Subcutaneous abdominal adipose tissue (tissue), 5 donors: ENCODE results near the gene FBXL19.
A peak's percentile ranks its signal among the peaks of the same experiment; 100 is the strongest.

Experiments used
- H3K27ac ChIP-seq: one replicate; pipeline ENCODE4 v1.7.0; 2013; ENCODE audit warnings: low read depth, mild to moderate bottlenecking, inconsistent platforms, low read length, moderate library complexity
- H3K27me3 ChIP-seq, 5 donors: one replicate each; pipeline ENCODE4 v1.7.0; 2013; ENCODE audit warnings: low read length in 5 of 5, inconsistent platforms in 1 of 5; ENCODE audit not compliant: control insufficient read depth in 5 of 5, insufficient read depth in 4 of 5
- H3K36me3 ChIP-seq, 5 donors: one replicate each; pipeline ENCODE4 v1.7.0; 2013; ENCODE audit warnings: low read length in 5 of 5; ENCODE audit not compliant: control insufficient read depth in 5 of 5, insufficient read depth in 5 of 5
- H3K4me1 ChIP-seq, 5 donors: one replicate each; pipeline ENCODE4 v1.7.0; 2013; ENCODE audit warnings: low read length in 5 of 5, mild to moderate bottlenecking in 3 of 5, moderate library complexity in 1 of 5; ENCODE audit not compliant: control insufficient read depth in 5 of 5, insufficient read depth in 5 of 5
- H3K4me3 ChIP-seq, 5 donors: one replicate each; pipeline ENCODE4 v1.7.0; 2013; ENCODE audit warnings: low read length in 5 of 5, low read depth in 1 of 5
- H3K9ac ChIP-seq, 5 donors: one replicate each; pipeline ENCODE4 v1.7.0; 2013; ENCODE audit warnings: low read length in 5 of 5, mild to moderate bottlenecking in 4 of 5, moderate library complexity in 3 of 5
- H3K9me3 ChIP-seq, 5 donors: one replicate each; pipeline ENCODE4 v1.7.0; 2013; ENCODE audit warnings: low read length in 5 of 5; ENCODE audit not compliant: control insufficient read depth in 5 of 5
- donor health status: healthy.
- donor health status: healthy.
- donor health status: healthy.
- donor health status: healthy.
- donor health status: healthy.

The FBXL19 gene

GRCh38 chr16:30985401-30986128 lies 62.2 kb downstream of the FBXL19 start:
- H3K9me3 ChIP-seq = no peaks in the 10 kb centered on the region
- no peaks in the 10 kb centered on the region for H3K27me3 ChIP-seq
- peaks cover 3 to 38% (median 20%) of the 10 kb centered on the region in 5 donors for H3K4me1 ChIP-seq
- peak overlapping the region in 4 of 5 donors; percentile 33 to 77 (median 59) for H3K9ac ChIP-seq
- H3K36me3 ChIP-seq = peaks cover 0 to 58% (median 43%) of the 10 kb centered on the region in 5 donors
- peak overlapping the region; percentile 69 for H3K27ac ChIP-seq
- H3K4me3 ChIP-seq = peak overlapping the region; percentile 64 to 75 (median 69)

GRCh38 chr16:30986129-30986991 lies 63.0 kb downstream of the FBXL19 start:
- Histone ChIP-seq H3K36me3 (peaks cover 0 to 50% (median 36%) of the 10 kb centered on the region in 5 donors), H3K27me3 (no peaks in the 10 kb centered on the region), H3K9ac (peak overlapping the region in 2 of 5 donors; percentile 21 to 33), H3K4me1 (peaks cover 3 to 38% (median 20%) of the 10 kb centered on the region in 5 donors), H3K27ac (peak overlapping the region; percentile 29), H3K4me3 (peak overlapping the region in 4 of 5 donors; percentile 12 to 73 (median 38)), H3K9me3 (no peaks in the 10 kb centered on the region)

DNA sequence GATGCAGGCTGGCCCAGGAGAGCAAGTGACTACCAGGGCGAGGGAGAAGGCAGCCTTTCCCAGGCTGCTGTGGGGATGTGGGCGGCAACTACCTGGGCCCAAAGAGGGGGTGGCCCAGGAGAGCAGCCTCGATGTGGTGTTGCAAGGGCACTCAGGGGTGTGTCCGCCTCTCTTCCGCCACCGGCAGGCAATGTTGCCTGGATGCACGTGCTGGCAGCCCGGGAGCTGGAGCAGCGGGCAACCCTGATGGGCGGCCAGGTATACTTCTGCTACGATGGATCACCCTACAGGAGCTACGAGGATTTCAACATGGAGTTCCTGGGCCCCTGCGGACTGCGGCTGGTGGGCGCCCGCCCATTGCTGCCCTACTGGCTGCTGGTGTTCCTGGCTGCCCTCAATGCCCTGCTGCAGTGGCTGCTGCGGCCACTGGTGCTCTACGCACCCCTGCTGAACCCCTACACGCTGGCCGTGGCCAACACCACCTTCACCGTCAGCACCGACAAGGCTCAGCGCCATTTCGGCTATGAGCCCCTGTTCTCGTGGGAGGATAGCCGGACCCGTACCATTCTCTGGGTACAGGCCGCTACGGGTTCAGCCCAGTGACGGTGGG lies 64.3 kb downstream of the FBXL19 start:
- H3K9me3 ChIP-seq = no peaks in the 10 kb centered on the region
- peaks cover 3 to 36% (median 17%) of the 10 kb centered on the region in 5 donors for H3K4me1 ChIP-seq
- H3K27ac ChIP-seq = no peak overlapping the region
- no peaks in the 10 kb centered on the region for H3K27me3 ChIP-seq
- H3K36me3 ChIP-seq = peaks cover 0 to 39% (median 27%) of the 10 kb centered on the region in 5 donors
- no peak overlapping the region for H3K4me3 ChIP-seq
- H3K9ac ChIP-seq = no peak overlapping the region

DNA sequence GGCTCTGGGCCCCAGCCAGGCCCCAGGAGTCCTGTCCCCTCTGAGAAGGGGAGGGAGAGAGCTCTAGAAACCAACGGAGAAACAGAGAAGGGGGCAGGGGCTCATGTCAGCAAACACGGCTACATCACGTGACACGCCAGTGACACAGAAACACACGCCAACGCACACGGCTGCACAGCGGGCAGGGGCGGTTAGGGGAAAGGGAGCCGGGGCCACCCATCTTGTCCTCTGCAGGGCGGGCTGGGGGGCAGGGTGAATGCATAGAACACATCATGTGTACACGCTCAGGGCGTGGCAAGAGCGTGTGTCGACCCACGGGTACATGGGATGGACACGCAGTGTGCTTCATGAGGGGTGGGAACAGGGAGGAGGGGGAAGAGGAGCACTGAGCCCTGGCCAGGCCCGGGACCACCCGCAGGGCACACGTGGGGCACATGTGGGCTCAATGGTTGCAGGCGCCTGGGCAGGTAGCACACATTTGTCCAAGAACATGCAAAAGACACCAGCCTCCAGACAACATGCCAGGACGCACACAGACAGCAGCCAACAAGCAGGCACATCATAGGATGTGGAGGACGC lies 66.2 kb downstream of the FBXL19 start:
- peaks cover 0 to 20% (median 10%) of the 10 kb centered on the region in 5 donors for H3K36me3 ChIP-seq
- H3K9me3 ChIP-seq = no peaks in the 10 kb centered on the region
- H3K27me3 ChIP-seq = no peaks in the 10 kb centered on the region
- H3K27ac ChIP-seq = no peak overlapping the region
- H3K4me1 ChIP-seq = peaks cover 3 to 27% (median 15%) of the 10 kb centered on the region in 5 donors
- H3K4me3 ChIP-seq = no peak overlapping the region
- no peak overlapping the region for H3K9ac ChIP-seq

DNA sequence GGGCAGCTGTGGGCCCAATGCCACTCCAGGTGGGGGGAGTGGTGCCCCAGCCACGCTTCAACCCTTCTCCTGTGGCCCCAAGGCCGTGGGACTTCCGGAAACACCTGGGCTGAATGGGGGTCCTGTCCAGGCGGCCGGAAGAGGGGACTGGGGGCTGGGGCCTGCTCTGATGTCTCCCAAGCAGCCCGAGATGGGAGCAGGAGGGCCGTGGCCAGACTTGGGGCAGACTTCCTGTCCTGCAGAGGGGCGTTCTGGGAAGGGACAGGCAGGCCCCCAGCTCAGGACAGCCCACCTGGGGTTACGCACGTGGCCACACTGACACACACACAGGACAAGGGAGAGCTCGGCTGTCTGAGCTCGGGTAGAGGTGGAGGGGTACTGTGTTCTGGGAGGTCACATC lies 66.7 kb downstream of the FBXL19 start:
- Histone ChIP-seq H3K9ac (no peak overlapping the region), H3K4me3 (no peak overlapping the region), H3K9me3 (no peaks in the 10 kb centered on the region), H3K4me1 (peaks cover 3 to 22% (median 14%) of the 10 kb centered on the region in 5 donors), H3K27me3 (no peaks in the 10 kb centered on the region), H3K36me3 (peaks cover 0 to 20% (median 10%) of the 10 kb centered on the region in 5 donors), H3K27ac (no peak overlapping the region)

- peaks cover 1 to 13% (median 5%) of the 10 kb centered on the region in 5 donors for H3K4me1 ChIP-seq
- H3K9me3 ChIP-seq = no peaks in the 10 kb centered on the region
- peaks cover 0 to 20% (median 10%) of the 10 kb centered on the region in 5 donors for H3K36me3 ChIP-seq
- H3K27ac ChIP-seq = no peak overlapping the region
- H3K4me3 ChIP-seq = no peak overlapping the region
- no peak overlapping the region for H3K9ac ChIP-seq
- no peaks in the 10 kb centered on the region for H3K27me3 ChIP-seq
Observed at GRCh38 chr16:30991052-30991451, 67.7 kb downstream of the FBXL19 start.

DNA sequence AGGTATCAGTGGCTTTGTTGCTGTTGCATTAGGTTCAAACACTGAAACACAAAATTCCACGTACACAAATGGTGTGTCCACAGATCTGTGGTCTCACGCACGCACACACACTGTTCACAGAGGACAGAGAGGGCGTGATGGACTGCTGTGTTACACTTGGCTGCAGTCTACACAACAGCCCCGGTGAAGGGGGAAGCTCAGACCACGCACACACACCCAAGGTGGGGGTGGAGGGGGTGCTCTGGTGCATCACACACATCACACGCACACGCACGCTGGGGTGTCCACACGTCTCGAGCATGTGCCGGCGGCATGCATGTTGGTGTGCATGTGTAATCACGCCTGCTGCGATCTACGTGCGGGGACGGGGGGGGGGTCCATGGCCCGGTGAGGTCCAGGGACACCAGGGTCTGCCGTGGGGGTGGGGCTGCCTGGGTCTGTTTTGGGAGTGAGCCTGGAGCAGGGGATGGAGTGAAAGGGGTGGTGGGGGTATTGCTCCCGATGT lies 69.0 kb downstream of the FBXL19 start:
- H3K9me3 ChIP-seq = no peaks in the 10 kb centered on the region
- H3K36me3 ChIP-seq = peaks cover 0 to 12% (median 8%) of the 10 kb centered on the region in 5 donors
- H3K27me3 ChIP-seq = no peaks in the 10 kb centered on the region
- H3K9ac ChIP-seq = no peak overlapping the region
- H3K4me1 ChIP-seq = peaks cover 0 to 12% (median 11%) of the 10 kb centered on the region in 5 donors
- no peak overlapping the region for H3K4me3 ChIP-seq
- no peak overlapping the region for H3K27ac ChIP-seq

DNA sequence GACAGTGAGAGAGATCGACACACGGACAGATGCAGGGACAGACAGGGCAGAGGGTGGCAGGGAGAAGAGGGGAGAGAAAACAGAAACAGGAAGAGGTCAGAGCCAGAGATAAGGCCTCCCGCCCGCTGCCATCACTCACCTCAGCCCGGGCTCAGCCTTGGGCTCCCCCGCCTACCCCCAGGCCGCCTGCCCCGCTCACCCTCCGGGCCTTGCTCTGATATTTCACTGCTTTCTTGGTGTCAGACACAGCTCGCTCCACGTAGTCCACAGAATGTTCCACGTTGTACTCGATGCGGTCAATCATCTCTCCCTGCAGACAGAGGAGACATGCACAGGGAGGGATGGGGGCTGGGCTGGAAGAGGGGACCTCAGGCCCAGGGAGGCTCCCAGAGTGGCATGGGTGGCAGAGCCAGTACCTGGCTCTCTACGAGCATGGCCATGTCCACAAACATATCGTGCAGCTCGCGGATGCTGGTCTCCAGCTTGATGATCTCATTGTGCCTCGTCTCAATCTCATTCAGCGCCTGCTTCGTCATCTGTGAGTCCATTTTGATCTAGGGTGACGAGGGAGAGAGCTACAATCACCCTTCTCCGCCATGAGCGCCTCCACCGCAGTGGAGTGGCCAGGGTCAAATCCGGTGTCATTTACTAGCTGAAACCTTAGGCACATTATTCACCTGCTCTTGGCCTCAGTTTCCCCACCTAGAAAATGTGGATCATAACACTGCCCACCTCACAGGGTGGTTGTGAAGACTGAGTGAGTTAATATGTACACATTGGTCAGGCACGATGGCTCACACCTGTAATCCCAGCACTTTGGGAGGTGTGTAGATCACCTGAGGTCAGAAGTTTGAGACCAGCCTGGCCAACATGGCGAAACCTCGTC lies 69.8 kb downstream of the FBXL19 start:
- Histone ChIP-seq H3K9me3 (no peaks in the 10 kb centered on the region), H3K4me1 (peaks cover 3 to 20% (median 19%) of the 10 kb centered on the region in 5 donors), H3K9ac (no peak overlapping the region), H3K27ac (no peak overlapping the region), H3K4me3 (no peak overlapping the region), H3K36me3 (peaks cover 0 to 4% (median 2%) of the 10 kb centered on the region in 5 donors), H3K27me3 (no peaks in the 10 kb centered on the region)

DNA sequence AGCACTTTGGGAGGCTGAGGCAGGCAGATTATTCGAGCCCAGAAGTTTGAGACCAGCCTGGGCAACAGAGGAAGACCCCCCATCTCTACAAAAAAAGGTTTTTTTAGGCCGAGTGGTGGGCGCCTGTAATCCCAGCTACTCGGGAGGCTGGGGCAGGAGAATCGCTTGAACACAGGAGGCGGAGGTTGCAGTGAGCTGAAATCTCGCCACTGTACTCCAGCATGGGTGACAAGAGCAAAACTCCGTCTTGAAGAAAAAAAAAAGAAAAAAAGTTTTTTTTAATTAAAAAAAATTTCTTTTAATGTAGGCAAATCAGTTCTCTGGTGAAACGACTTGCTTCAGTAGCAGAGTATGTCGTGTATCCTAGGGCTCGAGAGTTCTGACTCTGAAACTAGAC lies 72.6 kb downstream of the FBXL19 start:
- no peak overlapping the region for H3K27ac ChIP-seq
- H3K9ac ChIP-seq = peak overlapping the region in 1 of 5 donors; percentile 6
- peak overlapping the region in 2 of 5 donors; percentile 68 to 81 for H3K4me3 ChIP-seq
- no peaks in the 10 kb centered on the region for H3K36me3 ChIP-seq
- H3K9me3 ChIP-seq = no peaks in the 10 kb centered on the region
- H3K27me3 ChIP-seq = no peaks in the 10 kb centered on the region
- H3K4me1 ChIP-seq = peaks cover 8 to 40% (median 34%) of the 10 kb centered on the region in 5 donors
